ENCODE data around the gene PHOX2A. TPM values are rescaled to one million over a fixed set of nuclear protein-coding genes. Genes with fewer than 3 reads are reported as not detected.

The PHOX2A gene
- total and polyA plus RNA-seq, 2 of the 13 experiments (the other 11 are each of a cell fraction or from before 2014, with no cell fraction given), result not detected

DNA sequence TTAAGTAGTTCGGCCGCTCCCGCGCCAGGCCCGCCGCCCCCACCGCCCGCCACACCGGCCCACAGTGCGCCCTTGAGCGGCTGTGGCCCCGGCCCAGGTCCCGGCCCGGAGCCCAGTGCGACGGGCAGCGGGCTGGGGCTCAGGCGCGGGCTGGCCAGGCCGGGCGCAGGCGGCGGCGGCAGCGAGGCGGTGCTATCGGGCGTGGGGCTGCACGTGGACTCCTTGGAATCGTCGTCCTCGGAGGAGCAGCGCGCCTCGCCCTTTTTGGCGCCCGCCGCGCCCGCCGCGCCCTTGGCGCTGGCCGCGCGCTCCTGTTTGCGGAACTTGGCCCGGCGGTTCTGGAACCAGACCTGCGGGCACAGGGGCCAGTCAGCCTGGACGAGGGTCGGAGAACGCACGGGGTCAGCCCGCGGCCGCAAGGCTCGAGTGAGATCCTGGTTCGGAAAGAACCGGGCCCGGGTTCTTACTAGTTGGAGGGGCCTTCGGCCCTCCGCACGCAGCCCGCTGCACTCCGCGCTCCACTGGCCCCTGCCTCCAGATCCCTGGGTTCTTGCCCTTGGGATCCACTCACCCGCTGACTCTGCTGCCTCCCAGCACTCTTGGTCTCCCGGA lies 4.0 kb downstream of the PHOX2A start (continued):
- TF ChIP-seq MYC (CRISPR knock-in tag; IDR thresholded peaks at IDR 0.05; ENCODE audit: borderline replicate concordance) (0 out of 2 replicates have a peak, but pooled peaks have one; percentile 18), ZNF160 (CRISPR knock-in tag; IDR thresholded peaks at IDR 0.05) (no peak), HNRNPLL (IDR thresholded peaks at IDR 0.05; ENCODE audit: low read depth, low read length, poor library complexity, severe bottlenecking) (no peak), ZSCAN21 (CRISPR knock-in tag; IDR thresholded peaks at IDR 0.05; ENCODE audit: borderline replicate concordance) (0 out of 2 replicates have a peak, but pooled peaks have one; percentile 29), UBTF (CRISPR knock-in tag; IDR thresholded peaks at IDR 0.05) (peak; percentile 15; the same call in 1 of the 2 replicates), AGO1 (IDR thresholded peaks at IDR 0.05; ENCODE audit: low read depth, low read length, poor library complexity, severe bottlenecking) (peak; percentile 41), ZNF687 (CRISPR knock-in tag; IDR thresholded peaks at IDR 0.05) (peak; percentile 79), TFDP1 (CRISPR knock-in tag; IDR thresholded peaks at IDR 0.05; ENCODE audit: borderline replicate concordance) (peak; percentile 46; the same call in 1 of the 2 replicates), HES4 (CRISPR knock-in tag; IDR thresholded peaks at IDR 0.05; ENCODE audit: borderline replicate concordance) (peak; percentile 34; the same call in 1 of the 2 replicates), ZNF616 (CRISPR knock-in tag; IDR thresholded peaks at IDR 0.05; ENCODE audit: low read depth) (no peak)
- TF ChIP-seq, protein P1, sequence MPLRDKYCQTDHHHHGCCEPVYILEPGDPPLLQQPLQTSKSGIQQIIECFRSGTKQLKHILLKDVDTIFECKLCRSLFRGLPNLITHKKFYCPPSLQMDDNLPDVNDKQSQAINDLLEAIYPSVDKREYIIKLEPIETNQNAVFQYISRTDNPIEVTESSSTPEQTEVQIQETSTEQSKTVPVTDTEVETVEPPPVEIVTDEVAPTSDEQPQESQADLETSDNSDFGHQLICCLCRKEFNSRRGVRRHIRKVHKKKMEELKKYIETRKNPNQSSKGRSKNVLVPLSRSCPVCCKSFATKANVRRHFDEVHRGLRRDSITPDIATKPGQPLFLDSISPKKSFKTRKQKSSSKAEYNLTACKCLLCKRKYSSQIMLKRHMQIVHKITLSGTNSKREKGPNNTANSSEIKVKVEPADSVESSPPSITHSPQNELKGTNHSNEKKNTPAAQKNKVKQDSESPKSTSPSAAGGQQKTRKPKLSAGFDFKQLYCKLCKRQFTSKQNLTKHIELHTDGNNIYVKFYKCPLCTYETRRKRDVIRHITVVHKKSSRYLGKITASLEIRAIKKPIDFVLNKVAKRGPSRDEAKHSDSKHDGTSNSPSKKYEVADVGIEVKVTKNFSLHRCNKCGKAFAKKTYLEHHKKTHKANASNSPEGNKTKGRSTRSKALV (CRISPR knock-in tag; IDR thresholded peaks at IDR 0.05), result peak; percentile 85
- TF ChIP-seq, protein P2, sequence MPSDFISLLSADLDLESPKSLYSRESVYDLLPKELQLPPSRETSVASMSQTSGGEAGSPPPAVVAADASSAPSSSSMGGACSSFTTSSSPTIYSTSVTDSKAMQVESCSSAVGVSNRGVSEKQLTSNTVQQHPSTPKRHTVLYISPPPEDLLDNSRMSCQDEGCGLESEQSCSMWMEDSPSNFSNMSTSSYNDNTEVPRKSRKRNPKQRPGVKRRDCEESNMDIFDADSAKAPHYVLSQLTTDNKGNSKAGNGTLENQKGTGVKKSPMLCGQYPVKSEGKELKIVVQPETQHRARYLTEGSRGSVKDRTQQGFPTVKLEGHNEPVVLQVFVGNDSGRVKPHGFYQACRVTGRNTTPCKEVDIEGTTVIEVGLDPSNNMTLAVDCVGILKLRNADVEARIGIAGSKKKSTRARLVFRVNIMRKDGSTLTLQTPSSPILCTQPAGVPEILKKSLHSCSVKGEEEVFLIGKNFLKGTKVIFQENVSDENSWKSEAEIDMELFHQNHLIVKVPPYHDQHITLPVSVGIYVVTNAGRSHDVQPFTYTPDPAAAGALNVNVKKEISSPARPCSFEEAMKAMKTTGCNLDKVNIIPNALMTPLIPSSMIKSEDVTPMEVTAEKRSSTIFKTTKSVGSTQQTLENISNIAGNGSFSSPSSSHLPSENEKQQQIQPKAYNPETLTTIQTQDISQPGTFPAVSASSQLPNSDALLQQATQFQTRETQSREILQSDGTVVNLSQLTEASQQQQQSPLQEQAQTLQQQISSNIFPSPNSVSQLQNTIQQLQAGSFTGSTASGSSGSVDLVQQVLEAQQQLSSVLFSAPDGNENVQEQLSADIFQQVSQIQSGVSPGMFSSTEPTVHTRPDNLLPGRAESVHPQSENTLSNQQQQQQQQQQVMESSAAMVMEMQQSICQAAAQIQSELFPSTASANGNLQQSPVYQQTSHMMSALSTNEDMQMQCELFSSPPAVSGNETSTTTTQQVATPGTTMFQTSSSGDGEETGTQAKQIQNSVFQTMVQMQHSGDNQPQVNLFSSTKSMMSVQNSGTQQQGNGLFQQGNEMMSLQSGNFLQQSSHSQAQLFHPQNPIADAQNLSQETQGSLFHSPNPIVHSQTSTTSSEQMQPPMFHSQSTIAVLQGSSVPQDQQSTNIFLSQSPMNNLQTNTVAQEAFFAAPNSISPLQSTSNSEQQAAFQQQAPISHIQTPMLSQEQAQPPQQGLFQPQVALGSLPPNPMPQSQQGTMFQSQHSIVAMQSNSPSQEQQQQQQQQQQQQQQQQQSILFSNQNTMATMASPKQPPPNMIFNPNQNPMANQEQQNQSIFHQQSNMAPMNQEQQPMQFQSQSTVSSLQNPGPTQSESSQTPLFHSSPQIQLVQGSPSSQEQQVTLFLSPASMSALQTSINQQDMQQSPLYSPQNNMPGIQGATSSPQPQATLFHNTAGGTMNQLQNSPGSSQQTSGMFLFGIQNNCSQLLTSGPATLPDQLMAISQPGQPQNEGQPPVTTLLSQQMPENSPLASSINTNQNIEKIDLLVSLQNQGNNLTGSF (CRISPR knock-in tag; IDR thresholded peaks at IDR 0.05), result no peak
